NOMO-1 treated with dmso at 0.1 percent for 144 hours (cell line): ENCODE data around the gene HAND2.
A peak's percentile ranks its signal among the peaks of the same experiment; 100 is the strongest.

Source experiments
- DNase-seq: peaks from one replicate; lab custom pipeline; 2025; ENCODE audit not compliant: unreplicated experiment; lab: John Stamatoyannopoulos, UW

The HAND2 gene

DNA sequence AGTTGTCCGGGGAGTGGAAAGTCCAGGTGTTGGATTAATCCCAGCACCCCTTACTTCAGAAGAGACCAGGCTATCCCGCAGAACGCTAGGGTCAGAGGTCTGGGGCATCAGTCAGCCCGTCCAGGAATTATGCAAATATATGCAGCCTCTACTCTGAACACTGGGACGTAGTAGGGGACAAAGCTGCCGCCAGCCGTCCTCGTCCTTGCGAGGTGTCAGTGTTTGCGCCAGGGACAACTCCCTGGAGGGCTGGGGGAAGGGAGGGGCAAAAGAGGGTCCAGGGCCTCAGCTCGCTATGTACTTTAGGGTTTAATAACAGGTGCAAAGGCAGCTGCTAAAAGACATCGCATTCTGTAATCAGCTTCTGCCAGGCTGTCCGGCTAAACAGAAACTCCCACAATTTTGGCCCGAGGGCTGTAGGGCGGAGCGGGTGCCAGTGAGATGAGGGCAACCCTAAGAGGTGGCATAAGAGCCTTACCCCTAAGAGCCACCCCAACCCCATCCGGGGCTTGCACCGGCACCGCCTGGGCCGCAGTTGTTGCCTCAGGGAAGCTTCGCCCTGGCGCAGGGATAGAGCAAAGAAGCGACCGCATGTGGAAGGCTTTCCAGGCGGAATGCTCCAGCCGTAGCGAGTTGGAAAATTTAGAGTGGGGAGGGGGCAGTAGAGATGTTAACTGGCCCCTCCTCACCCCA lies 8.4 kb downstream of the HAND2 start:
- DNase-seq: no peak

DNA sequence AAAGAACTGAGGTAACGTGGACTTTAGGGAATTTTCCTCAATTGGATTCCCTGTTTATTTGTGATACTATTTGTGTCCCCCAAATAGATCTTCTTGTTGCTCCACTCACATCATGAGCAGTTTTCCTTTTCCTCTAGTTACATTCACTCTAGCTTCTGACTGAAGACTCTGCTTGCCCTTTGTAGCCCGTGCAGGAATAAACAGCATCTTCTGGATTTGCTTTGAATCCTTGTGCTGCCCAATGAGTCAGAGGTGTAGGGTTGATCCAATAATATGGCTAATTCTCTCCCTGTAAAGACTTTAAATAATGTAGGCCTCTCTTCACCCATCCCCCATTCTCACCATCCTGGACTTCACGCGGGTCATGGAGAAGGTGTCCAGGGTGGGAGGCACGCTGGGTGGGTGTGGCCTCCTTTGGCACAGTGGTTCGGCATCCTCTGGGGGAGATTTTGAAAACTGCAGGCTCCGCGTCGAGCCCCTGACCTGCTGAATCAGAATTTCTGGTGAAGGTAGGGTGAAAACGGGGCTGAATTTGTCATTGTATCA lies 9.0 kb downstream of the HAND2 start:
- DNase-seq: no peak

DNA sequence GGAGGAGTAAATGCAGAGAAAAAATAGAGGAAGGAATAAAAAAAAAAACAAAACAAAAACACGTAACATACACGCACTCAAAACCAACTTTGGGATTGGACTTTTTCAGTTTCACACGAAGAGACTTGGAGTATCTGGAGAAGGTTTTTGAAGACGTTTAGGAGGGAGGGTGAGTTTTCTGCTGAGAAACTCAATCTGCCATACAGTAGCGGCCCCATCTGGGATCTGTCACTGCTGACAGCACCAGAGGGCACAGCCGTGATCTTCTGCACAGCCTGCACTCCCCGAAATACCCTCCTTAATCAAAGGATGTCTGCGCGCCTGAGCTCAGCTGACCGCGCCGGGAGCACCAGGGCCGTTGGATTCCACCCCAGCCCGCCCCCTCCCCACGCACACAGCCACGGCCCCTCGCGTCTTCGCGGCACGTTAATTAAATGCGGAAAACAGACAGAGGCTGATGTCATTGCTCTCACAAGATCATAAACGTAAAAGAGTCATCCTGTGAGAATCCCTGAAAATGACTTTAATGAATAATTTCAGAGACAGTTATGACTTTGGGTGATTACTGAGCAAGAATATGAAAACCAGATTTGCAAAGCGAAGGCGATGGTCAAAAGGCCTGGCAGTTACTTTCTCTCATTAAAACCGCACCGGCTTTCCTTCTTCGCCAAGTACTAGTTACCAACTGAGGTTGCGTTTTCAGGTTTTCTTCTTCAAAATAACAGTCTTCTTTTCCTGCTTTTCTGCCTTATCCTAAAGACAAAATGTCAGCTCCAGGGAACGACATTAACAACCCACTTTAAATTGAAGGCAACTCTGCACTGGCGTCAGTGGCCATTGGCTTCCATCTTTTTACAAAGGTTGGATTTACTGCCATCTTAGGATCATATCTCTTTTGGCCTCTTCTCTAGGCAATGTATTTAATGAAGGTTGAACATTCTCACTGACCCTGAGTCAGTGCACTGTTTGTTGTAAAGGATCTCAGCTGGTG lies 10.6 kb downstream of the HAND2 start:
- no peak for DNase-seq

DNA sequence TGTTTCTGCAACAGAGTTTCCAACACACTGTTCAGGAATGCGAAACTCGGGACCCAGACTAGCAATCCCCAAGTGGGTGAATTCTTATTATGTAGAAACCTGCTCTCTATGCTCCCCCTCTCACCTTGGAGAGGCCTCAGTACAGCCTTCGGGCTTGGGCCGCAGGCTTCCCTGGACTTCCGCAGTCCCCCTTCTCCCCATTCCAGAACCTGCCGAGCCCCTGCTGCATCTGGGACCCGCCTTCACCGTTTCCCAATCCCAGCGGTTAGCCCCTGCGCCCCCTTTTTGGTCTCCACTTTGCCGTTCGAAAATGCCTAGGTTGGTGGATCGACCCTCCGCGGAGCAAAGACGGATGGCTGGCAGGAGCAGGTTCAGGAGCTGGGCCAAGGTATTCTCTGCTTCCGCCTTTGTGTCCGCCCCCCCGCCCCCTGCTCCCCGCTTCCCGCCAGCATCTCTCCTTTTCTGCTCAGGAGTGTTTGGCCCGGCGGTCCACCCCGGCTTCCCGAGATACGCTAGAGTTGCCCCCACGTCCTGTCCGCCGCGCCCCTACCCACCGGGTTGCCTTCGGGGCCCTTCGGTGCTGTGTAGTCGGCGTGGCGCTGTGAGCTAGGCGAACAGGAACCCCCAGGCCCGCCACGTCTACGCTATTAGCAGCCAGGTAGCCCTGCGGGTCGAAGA lies 11.5 kb downstream of the HAND2 start:
- DNase-seq: no peak

DNA sequence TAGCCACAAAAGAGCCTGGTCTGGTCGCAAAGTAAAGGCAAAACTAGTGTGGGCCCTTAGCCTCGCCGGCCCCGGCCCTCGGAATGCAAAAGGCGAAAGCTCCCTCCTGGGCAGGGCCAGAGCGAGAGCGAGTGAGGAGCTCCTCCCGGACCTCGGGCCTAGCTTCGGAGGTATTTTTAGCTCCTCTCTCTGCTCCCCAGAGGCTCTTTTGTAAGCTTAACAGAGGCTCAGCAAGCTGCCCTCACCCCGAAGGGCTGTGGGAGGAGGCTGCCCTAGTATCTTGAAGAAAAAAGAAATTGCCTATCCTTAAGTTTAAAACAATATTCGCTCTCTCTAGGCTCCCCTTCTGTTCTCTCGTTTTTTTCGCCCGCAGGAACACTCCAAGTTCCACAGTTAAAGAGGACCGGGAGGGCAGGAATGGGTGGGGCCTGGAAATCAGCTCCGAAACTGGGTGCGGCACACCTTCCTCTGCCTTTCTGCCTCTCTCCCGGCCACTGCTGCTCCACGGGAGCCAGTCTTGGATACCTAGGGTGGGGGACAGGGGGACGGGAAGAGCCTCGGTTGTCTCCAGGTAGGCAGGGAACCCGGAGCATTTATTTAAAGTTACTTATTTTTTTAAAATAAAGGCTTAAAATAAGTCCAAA lies 12.1 kb downstream of the HAND2 start:
- DNase-seq: no peak

DNA sequence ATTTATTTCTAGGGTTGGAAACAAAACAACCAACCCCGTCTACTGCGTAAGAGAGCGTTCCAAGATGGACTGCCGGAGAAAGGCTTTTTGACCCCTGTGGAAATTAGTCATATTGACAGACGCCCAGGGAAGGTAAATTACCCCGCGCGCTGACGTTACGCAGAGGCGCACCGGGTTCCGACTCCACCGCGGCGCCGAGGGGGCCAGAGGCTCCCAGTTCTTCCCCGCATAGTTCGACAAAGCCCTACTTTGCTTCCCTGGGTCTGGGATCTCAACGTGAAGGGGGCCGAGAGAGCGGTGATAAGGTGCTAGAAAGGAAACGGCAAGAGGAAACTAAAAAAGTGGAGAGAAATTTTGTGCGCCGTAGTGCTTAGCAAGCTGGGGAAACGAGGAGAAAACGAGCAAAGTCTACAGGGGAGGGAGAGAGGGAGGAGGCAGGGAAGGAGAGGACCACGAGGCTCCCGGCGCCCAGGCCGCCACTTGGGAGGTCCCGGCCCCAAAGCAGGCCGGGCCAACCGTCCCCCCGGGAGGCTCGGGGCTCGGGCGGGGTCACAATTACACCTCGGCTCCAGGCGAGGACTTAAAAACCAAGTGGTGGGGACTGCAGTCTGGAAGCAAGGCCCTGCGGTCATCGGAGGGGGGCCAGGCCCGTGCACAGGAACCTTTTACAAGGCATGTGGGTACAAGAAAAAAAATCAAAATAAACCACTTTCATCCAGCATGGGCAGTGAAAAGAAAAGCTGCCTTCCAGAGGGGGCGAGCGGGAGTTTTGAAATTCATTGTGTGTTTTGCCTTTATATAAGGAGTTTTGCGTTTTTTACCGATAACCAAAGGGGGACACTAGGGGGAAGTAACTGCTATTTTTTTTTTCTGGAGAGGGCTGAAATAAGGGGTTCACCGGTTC lies 13.2 kb downstream of the HAND2 start:
- DNase-seq: no peak

DNA sequence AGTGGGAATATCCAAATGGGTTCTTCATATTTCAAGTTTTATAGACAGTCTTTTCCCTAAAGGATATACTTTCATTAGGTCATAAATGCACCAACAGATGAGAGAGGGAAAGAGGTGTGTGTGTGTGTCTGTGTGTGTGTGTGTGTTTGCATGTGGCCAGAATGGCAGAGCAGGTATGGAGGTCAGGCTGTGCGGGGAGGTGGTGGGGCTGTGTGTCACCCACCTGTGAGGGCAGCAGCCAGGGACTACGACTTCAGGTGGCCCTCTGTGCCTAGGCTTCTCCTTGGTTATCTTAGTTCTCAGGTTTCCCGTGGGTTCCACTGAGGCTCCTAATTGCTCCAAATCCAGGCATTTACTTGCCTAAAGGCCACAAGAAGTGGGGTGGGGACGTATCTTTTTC lies 14.6 kb downstream of the HAND2 start:
- DNase-seq: no peak

DNA sequence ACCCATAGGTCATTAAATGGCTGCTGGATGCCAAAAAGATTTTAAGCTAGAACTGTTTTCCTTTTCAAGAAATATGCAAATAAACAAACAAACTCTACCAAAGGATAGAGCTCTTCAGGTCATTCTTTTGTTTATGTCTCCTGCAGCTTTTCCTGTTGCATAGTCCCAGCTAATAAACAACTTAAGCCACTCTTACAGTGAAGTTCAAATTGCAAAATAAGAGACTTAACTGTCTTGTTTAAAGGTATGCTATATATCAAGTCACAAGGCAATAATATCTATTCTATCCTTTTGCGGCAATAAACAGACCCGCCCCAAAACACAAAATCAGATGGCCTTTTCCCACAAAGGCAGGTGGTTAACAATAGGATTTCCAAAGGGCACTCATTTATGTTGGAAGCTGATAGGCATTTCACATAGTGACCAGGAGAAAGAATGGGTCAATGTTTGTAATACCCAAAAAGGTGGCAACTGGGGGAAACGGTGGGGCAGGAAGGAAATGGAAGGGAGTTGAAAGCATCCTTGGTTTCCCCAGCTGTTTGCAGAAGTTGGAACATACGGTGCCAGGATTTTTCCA lies 15.3 kb downstream of the HAND2 start:
- no peak for DNase-seq

DNA sequence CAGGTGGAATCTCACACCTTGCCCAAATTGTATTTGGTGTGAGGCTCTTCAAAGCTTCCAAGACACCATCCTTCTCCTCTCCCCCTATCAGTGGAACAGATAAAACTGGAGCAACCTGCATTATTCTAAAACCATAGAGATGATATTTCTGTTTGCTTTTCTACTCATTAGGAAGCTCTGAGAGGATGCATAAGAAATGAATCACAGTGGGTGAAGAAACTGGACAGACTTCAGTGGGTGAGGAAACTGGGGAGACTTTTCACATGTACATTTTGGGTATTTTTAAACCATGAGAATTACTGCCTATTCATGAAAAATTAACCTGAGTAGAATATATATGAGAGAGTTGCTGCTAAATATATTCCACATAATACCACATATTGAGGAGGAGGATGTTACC lies 16.4 kb downstream of the HAND2 start:
- DNase-seq: no peak

DNA sequence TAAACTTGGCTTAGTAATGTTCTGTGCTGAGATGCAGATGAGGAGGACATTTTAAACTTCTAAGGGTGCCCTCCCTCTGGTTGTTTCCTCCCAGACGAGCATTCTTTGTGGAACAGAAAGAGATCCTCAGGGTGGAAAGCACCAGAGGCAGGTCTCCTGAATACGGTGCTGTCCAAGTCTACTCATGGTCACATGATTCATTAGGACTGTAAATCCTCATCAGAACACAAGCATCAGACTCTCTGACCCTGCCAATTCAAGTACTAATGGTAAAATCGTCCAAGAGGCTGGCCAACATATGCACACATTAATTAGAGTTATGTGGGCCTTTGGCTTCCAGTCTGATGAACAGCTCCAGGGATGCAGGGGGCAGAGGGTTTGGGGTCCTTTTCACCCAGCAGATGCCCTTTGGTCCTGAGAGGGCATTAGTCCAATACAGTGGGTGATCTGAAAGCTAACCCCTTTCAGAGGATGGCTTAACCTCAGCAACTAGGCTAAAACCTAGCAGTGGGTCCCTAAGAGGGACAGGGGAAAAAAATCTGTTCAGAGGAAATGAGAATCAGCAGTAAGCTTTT lies 18.2 kb downstream of the HAND2 start:
- DNase-seq: no peak

DNA sequence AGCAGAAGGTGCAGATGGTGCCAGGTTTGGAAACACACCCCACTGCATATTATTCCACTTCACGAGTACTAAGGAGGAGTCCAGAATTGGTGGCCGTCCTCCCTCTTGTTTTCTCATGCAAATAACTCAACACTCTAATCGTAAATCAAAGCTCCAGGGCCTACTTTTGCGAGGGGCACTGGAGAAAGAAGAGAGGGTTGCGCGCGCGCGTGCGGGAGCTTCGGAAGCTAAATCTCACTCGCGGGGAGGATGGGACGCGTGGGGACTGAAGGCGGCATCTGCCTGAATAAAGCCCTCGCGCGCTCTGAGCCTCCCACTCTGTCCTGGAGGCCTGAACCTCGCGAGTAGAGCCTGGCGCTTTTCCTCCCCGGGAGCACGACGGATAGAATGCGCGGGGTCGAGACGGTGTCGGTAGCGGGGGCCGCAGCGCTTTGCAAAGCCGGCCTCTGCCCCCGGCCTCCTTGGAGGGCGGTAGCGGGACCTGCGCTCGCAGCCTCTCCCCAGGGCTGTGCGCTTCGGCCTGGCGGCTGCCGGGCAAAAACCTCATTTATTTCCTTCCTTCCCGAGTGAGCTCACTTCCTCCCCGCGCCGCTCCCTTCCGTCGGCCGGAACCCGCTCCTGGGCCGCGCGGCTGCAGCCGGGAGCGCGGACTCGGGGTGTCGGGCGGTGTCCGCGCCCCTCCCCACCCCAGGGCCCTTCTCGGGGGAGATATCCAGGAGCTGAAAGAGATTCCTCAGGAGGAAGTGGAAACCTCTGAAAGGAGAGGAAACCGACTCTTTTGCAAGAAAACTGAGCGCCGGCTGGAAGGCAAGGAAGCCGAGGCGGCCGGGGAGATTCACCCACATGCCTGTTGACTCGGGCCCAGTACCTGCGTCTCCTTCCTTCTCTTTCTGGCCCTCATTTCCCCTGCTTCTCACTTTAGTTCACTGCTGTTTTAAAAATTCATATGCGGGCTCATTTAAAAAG lies 20.7 kb downstream of the HAND2 start:
- no peak for DNase-seq

DNA sequence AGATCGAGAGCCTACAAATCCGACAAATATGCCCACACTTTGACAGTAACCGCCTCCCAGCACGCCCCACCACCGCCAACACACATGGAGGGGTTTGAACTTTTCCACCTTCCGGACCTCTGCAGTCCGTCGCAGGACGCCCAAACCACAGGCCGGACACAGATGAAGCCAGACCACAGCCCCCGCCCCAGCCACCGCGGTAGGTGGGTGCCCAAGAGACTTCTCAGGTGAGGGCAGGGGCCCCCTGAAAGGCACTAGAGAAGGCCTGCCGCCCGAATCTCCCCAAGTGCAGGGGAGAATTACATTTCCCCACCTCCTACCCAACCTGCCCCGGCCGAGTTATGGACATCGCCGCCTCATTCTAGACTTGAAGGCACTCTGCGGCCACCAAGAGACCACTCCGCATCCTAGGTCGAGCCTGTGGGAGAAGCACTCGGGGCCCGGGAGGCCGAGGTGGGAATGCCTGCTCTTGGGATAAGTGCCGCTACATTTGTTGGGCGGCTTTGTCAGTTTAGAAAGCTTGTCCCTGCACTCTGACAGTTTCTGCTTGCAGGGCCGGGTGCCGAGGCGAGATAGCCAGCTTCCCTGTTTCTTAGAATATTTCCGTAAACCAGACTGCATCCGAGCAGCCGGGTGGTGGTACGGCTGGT lies 21.5 kb downstream of the HAND2 start:
- no peak for DNase-seq

DNA sequence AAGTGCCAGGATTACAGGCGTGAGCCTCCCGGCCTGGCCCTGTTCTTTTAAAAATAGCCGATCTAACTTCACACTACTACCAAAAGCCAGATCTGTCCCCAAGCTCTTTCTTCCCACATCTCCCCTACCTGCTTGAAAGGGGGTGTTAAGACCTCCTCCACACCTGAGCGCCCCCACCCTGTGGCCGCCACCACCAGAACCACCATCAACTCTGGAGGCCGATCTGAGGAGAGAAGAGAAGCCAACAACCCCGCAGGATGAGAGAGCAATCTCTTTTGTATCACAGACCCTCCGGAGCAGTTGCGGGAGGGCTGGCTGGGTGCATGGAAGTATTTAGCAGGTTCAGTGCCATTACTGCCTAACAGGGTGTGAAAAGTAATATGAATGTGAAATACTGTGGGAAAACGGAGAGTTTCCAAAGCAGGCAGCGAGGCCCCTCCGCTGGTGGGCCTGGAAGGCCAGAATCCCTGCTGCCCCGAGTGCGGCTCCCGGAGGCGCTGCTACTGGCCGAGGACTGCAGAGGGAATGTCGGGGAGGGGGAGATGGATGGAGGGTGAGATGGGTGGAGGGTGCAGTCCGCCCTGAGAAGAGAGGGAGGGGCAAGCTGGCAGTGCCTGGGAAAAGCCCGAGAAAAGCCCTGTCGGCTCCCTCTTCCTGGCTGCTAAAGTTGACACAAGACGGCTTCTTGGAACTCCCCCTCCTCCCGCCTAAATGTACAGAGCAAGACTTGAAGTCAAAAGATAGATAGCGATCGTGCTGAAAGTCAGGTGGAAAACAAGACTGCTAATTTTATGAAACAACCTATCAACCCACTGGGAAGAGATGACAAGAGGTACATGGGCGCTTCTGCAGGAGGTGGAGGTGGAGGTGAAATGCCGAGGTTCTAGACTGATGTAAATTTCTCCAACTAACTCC lies 22.3 kb downstream of the HAND2 start:
- DNase-seq: no peak

DNA sequence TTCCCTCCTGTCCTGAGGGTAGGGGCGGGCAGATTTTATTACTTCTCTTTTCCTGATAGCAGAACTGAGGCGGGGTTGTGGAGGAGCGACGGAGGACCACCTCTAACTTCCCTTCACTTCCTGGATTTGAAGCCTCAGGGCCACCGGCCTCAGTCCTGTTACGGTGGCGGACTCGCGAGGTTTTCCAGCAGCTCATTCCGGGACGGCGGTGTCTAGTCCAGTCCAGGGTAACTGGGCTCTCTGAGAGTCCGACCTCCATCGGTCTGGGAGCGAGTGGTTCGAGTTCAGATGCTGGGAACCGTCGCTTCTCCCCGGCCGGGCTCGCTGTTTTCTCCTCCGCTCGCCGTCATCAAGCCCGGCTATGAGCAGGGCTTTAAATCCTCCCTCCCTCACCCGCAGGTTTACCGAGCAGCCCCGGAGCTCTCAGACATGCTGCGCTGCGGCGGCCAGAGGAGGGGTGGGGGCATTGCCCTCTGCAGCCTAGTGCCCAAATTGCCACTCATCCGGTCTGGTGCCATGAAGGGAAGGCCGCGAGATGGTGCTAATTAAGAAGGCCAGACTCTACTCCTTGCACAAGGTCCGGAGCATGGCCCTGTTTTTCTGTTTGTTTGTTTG lies 23.3 kb downstream of the HAND2 start:
- peak; percentile 40 for DNase-seq

DNA sequence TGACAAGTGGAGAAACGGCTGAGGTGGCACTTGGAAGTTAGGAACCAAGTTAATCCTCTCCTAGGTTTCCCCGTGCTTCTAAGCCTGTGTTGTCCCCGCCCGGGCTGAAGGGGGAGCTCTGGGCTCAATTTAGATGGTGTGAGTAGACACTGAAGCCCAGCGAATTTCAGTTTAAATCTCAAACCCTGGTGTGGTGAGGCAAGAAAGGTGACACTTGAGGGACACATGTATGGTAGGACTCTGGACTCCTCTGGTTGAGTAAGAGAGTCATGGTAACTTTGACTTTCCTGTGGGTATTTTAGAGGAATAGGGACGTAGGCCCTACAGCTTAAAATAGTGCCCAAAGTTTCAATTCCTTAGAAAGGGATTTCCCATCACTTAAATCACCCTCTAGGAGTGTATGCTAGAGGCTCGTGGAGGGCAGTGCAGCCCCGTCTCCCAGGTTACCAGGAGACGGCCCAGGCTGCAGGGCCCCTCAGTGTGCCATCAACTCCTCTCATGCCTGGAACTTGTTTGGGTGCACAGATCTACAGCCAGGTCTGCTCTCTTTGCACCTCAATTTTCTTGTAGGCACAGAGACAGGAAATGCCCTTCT lies 24.0 kb downstream of the HAND2 start:
- peak; percentile 78 for DNase-seq

DNA sequence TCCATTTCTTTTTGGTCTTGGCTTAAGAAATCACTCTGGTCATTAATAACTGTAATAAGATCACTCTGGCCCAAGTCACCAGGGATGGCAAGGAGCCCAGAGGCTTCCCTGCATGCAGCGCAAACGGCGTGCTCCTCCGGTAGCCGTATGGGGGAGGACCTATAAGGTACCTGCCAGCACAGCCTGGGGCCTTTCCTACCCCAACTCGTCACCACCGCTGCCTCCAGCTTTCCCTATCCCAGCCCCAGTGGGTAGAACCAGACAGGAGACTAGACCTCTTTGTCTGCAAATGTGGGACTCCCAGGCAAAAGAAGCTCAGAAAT lies 25.9 kb downstream of the HAND2 start:
- no peak for DNase-seq
